ENCODE results near the gene SLC41A1. TPM values are rescaled to one million over a fixed set of nuclear protein-coding genes. Genes with fewer than 3 reads are reported as not detected.

The SLC41A1 gene
- polyA plus RNA-seq (2012; rRNA removed): 18.3 and 25.1 TPM in 2 replicates
- 16.6 and 18.3 TPM in 2 replicates for polyA plus RNA-seq (2012; cell fraction: cytosol; rRNA removed)
- polyA plus RNA-seq (2012; cell fraction: nucleus; rRNA removed): 17.8 and 28.3 TPM in 2 replicates

DNA sequence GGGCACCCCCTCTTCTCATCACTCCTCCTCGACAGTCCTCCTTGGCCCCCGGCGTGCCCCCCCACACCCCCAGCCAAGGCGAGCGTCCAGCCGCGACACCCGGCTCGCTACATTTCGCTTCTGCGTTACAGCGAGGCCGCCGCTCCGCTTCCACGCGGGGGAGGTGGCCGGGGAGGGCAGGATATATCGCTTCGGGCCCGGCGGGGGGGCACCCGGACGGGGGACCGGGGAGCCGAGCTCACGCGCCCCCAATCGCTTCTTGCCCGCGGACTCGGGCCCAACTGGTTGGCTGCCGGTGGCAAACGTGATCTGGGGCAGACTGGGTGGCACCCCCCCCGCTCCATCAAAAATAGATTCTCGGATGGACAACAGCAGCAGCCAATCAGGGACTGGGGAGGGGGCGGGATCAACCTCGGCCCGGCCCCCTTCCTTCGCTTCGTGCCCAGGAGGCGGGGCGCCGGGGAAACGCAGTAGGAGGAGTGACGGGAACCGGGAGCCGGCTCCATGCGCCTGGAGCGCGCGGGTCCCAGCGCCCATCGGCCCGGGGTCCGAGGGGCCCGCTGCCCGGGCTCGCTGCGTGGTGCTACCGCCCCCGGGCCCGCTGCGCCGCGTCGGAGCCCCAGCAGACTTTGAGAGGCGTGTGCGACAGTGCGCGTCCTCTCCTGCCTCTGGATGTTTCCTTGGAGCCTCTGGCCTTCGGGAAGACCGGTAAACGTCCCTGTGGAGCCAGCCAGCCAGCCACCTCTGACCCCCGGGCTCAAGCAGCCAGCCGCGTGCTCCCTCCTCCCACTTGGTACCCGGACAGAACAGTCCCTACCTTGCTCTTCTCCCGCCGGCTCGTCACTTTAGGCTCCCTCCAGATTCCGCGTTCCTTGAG lies at the start of gene SLC41A1:
TSS of gene SLC41A1 (minus strand) at position 321 of the 877 bp plus-strand sequence. CDS start 2,757 bp downstream, outside the sequence.
- Histone ChIP-seq H3K9ac (peak within 1 kb of the TSS; percentile 74), H3F3A (replicated peaks; ENCODE audit: insufficient read depth) (no peaks in the 10 kb centered on the region), H3K4me2 (peak within 1 kb of the TSS; percentile 95), H3K9me2 (no peaks in the 10 kb centered on the region), H4K20me1 (ENCODE audit: insufficient read depth) (no peaks in the 10 kb centered on the region), H2AFZ (ENCODE audit: low read depth) (peak within 1 kb of the TSS; percentile 88), H3K27ac (ENCODE audit: low read depth in 2 of 2, low read length in 1 of 2) (peak within 1 kb of the TSS; percentile 46 to 84), H3K36me3 (replicated peaks in 1 of 2; ENCODE audit: control insufficient read depth in 1 of 2, insufficient read depth in 2 of 2, low read length in 1 of 2) (peaks cover 0 to 20% of the 10 kb centered on the region in 2 experiments), H3K4me1 (ENCODE audit: control insufficient read depth in 1 of 2, insufficient read depth in 2 of 2, low read depth in 1 of 2, low read length in 1 of 2) (peaks cover 5 to 38% of the 10 kb centered on the region in 2 experiments; a peak in 2 of 4 replicates), H3K4me3 (ENCODE audit: low read depth in 2 of 2, low read length in 1 of 2) (peak within 1 kb of the TSS; percentile 77 to 94), H3K27me3 (ENCODE audit: insufficient read depth) (no peaks in the 10 kb centered on the region), H3K9me3 (no peaks in the 10 kb centered on the region), H3K79me2 (ENCODE audit: insufficient read depth) (peaks cover 19% of the 10 kb centered on the region; the same call in 1 of the 2 replicates)
- 0% methylated on average over 12 of the region's 83 CpGs for WGBS (ENCODE audit: low lambda C conversion rate)
- CTCF ChIA-PET: interaction anchor here (0.9 to 4.8 kb wide), 4 partner anchors 22 to 165 kb away, joined by 3 to 39 read pairs (median 16); no protein-coding TSS in a partner anchor
- DNase-seq: peak; percentile 100
- POLR2A ChIA-PET: no interaction called here
- TF ChIP-seq, protein P1, sequence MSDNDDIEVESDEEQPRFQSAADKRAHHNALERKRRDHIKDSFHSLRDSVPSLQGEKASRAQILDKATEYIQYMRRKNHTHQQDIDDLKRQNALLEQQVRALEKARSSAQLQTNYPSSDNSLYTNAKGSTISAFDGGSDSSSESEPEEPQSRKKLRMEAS (IDR thresholded peaks at IDR 0.05; ENCODE audit: low read depth): no peak; the same call in 1 of the 2 replicates
- TF ChIP-seq, protein P2, sequence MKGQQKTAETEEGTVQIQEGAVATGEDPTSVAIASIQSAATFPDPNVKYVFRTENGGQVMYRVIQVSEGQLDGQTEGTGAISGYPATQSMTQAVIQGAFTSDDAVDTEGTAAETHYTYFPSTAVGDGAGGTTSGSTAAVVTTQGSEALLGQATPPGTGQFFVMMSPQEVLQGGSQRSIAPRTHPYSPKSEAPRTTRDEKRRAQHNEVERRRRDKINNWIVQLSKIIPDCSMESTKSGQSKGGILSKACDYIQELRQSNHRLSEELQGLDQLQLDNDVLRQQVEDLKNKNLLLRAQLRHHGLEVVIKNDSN (IDR thresholded peaks at IDR 0.05; ENCODE audit: borderline replicate concordance, low read depth): peak; percentile 72
- TF ChIP-seq RCOR1 (IDR thresholded peaks at IDR 0.05; ENCODE audit: low read length) (no peak), IRF3 (IDR thresholded peaks at IDR 0.05; ENCODE audit: low read depth, low read length) (peak; percentile 45; the same call in 1 of the 2 replicates), SIN3A (IDR thresholded peaks at IDR 0.05; ENCODE audit: borderline replicate concordance, low read depth, low read length) (no peak), FOXJ3 (CRISPR knock-in tag; IDR thresholded peaks at IDR 0.05) (no peak), RAD21 (IDR thresholded peaks at IDR 0.05; ENCODE audit: low read length) (no peak), NFIC (IDR thresholded peaks at IDR 0.05; ENCODE audit: borderline replicate concordance) (no peak), ELF1 (IDR thresholded peaks at IDR 0.05) (no peak), MXI1 (IDR thresholded peaks at IDR 0.05; ENCODE audit: low read depth, low read length) (peak; percentile 84), RFX5 (IDR thresholded peaks at IDR 0.05; ENCODE audit: low read length) (no peak), EP300 (IDR thresholded peaks at IDR 0.05; ENCODE audit: borderline replicate concordance in 1 of 2, low read depth in 1 of 2, low read length in 1 of 2) (no peak), SMC3 (IDR thresholded peaks at IDR 0.05; ENCODE audit: low read depth, low read length) (no peak), TCF12 (IDR thresholded peaks at IDR 0.05) (no peak), TEAD4 (IDR thresholded peaks at IDR 0.05; ENCODE audit: borderline replicate concordance, insufficient read depth) (no peak), POLR2AphosphoS5 (IDR thresholded peaks at IDR 0.05; ENCODE audit: low read depth, low read length) (peak; percentile 32; the same call in 1 of the 2 replicates), CTCF (IDR thresholded peaks at IDR 0.05) (no peak), RXRA (IDR thresholded peaks at IDR 0.05; ENCODE audit: borderline replicate concordance, low read depth) (no peak), JUND (IDR thresholded peaks at IDR 0.05) (no peak), FOXM1 (IDR thresholded peaks at IDR 0.05; ENCODE audit: low read depth) (no peak), CHD2 (IDR thresholded peaks at IDR 0.05; ENCODE audit: low read length, partially characterized antibody) (peak; percentile 46), GABPA (IDR thresholded peaks at IDR 0.05; ENCODE audit: low read depth) (no peak)
- TF ChIP-seq, protein P3, sequence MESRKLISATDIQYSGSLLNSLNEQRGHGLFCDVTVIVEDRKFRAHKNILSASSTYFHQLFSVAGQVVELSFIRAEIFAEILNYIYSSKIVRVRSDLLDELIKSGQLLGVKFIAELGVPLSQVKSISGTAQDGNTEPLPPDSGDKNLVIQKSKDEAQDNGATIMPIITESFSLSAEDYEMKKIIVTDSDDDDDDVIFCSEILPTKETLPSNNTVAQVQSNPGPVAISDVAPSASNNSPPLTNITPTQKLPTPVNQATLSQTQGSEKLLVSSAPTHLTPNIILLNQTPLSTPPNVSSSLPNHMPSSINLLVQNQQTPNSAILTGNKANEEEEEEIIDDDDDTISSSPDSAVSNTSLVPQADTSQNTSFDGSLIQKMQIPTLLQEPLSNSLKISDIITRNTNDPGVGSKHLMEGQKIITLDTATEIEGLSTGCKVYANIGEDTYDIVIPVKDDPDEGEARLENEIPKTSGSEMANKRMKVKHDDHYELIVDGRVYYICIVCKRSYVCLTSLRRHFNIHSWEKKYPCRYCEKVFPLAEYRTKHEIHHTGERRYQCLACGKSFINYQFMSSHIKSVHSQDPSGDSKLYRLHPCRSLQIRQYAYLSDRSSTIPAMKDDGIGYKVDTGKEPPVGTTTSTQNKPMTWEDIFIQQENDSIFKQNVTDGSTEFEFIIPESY (IDR thresholded peaks at IDR 0.05; ENCODE audit: borderline replicate concordance, low read depth): no peak
- TF ChIP-seq, protein P4, sequence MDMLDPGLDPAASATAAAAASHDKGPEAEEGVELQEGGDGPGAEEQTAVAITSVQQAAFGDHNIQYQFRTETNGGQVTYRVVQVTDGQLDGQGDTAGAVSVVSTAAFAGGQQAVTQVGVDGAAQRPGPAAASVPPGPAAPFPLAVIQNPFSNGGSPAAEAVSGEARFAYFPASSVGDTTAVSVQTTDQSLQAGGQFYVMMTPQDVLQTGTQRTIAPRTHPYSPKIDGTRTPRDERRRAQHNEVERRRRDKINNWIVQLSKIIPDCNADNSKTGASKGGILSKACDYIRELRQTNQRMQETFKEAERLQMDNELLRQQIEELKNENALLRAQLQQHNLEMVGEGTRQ (IDR thresholded peaks at IDR 0.05; ENCODE audit: borderline replicate concordance, low read depth, low read length): no peak
- TF ChIP-seq, protein P5, sequence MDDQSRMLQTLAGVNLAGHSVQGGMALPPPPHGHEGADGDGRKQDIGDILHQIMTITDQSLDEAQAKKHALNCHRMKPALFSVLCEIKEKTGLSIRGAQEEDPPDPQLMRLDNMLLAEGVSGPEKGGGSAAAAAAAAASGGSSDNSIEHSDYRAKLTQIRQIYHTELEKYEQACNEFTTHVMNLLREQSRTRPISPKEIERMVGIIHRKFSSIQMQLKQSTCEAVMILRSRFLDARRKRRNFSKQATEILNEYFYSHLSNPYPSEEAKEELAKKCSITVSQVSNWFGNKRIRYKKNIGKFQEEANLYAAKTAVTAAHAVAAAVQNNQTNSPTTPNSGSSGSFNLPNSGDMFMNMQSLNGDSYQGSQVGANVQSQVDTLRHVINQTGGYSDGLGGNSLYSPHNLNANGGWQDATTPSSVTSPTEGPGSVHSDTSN (IDR thresholded peaks at IDR 0.05): peak; percentile 99

All from SK-N-SH (cell line).